Endometrial microvascular endothelial cells (primary cell): ENCODE results near the gene TNFAIP8. TPM values are rescaled to one million over a fixed set of nuclear protein-coding genes. Genes with fewer than 3 reads are reported as not detected.

ENCODE experiments used
- in situ Hi-C: cut with HindIII; loops from 2 replicates; pipeline ENCODE4 v1.10.0; 2017; ENCODE audit warnings: low sequenced_read_pairs, low pct_unique_long_range_greater_than_20kb; ENCODE audit errors: inconsistent ontology term
- total RNA-seq: library from RNA; depleted of rRNA; stranded (reverse); fragments of >200 nt; gene quantifications from one replicate; pipeline ENCODE4 v1.2.3, GENCODE V29; 2015; ENCODE audit errors: inconsistent ontology term

The TNFAIP8 gene
- total RNA-seq, 1 donor from 2014 or later = 6.9 TPM

GRCh38 chr5:119361594-119362125 is 5.8 kb downstream of the TNFAIP8 start:
- in situ Hi-C loops = no loop called here

DNA sequence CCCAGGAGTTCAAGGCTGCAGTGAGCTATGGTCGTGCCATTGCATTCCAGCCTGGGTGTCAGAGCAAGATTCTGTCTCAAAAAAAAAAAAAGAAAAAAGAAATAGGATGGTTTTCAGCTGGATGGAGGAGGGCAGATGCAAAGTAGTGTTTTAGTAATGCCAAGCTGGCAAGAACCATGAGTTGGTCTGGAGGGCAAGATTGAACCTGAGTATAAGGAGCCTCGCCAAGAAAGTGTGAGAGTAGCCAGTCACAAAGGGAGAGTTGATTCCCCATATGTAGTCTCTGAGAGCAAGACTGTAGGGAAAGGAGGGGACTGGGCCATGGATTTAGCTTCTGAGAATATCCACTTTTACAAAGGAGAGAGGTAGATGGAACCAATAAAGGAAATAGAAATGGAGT is 6.9 kb downstream of the TNFAIP8 start:
- in situ Hi-C loops = no loop called here

GRCh38 chr5:119363271-119363670 is 7.5 kb downstream of the TNFAIP8 start:
- in situ Hi-C loops = no loop called here

DNA sequence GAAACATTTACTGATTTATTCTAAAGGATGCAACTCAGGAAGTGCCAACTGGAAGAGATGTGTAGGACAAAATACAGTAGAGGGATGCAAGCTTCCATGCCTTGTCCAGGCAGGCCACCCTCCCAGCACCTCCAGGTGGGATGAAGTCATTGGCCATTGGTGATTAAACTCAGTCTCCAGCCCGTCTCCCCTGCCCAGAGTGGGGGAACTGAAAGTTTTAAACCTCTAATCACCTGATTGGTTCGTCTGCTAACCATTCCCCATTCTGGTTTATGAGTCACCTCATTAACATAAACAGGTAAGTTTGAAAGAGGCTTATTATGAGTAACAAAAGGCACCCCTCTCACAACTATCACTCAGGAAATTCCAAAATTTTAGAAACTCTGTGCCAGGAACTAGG is 8.1 kb downstream of the TNFAIP8 start:
- in situ Hi-C loops = no loop called here

DNA sequence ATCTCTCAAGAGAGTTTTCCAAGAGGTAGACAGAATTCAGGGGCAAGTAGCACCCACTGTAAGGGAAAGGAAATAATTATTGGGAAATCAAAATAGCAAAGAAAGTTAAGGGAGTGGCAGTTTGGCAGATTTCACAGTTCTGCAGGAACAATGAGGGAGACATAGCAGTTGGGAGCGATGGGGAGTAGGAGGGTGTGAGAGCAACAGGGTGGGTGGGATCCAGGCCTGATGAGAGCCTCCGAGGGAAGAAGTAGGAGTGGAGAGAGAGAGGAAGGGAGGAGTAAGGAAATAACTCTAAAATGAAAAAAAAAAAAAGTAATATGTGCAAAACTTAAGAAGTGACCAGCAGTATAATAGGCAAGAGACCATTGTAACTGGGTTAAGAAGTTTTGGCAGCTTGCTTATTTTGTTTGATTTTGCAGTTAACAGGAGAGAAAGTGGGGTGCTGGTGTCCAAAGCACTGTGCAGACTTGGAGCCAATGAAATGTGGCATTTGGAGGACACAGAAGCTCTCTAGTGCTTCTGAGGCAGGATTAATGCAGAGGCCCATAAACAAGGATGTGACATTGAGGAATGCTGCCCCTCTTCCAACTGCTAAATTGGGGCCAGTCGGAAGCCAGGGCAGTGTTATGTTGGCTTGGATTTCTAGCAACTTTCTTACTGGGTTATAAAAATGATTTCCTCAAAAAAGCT is 10.2 kb downstream of the TNFAIP8 start:
- in situ Hi-C loops = no loop called here

DNA sequence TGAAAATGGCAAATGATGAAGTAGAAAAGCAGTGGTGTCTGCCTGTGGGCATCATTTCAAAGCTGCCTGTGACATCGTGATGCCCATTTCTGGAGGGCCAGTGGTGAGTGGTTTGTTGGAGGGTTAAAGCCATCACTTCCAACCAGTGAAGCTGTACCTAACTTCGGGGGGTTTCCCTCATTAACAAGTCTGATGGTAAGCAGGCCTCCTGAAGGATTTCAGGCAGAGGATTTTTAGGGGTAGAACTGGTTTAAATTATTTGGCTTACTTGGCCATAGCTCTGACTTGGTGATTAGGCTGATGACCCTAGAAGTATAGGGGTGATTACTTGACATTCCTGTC is 10.7 kb downstream of the TNFAIP8 start:
- in situ Hi-C loops = no loop called here

DNA sequence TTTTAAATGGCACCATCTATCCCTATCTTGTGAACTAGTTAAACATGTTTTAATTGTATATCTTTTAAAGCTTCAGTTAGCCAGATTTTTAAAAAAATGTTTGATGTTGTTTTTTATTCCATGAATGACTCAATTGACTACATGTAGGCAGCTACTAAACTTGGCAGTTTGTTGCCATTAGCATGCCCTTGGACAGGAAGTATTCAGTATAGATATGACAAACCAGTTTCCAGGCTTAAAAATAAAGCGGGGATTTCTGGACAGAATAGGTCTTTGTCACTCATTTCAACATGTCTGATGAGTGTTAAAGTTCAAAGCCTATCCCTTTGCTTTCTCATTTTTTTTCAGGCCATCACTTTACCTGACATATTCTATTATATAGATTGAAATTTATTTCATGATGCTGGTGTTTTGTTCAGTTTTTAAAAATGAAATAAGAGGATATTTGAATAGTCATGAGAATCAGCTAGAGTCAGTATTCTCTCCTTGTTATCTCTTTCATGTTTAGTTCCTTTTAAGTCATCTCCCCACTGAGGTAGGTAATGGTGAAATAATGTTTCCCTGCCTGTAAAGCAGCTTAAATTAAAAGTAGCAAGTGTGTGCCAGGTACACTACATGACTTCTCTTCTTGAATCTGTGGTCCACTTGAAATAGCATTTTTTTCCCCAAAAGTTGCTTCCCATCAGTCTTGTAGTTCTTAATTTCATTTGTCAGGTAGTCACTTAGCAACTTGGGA is 11.9 kb downstream of the TNFAIP8 start:
- in situ Hi-C loops = no loop called here

DNA sequence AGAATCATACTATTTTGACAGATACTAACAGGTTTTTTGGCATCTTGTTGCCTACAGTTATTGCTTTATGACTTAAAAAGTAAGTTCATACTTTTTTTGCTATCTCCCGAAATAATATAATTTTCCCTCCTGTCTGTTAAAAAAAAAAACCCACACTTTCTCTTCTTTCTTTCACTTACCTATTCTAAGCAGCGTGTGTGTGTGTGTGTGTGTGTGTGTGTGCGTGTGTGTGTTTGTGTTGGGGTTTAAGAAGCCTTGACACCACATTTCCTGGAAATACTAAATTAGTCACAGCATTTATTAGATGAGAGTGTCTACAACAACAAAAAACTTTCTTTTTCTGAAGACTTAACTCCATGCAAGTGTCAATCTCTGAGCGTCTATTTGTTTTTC is 12.4 kb downstream of the TNFAIP8 start:
- in situ Hi-C loops = no loop called here

DNA sequence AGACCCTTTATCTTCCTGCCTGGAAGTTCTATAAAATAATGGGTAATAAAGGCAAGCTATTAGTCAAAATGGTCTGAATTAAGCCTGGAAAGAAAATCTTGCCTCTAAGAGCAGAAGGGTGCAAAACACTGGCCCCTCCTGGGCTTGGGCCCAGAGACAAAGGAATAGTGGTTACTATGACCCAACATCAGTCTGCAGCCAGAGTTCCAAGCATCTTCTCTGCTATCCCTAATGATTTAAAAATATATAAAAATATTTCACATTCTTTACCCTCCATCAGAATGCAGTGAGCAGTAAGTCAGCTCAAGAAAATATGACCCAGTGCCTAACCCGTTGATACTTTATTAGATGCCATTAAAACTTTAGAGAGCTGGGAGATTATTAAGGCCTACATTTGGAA is 14.7 kb downstream of the TNFAIP8 start:
- in situ Hi-C loops = no loop called here

GRCh38 chr5:119371146-119371545 is 15.3 kb downstream of the TNFAIP8 start:
- in situ Hi-C loops = no loop called here

- in situ Hi-C loops = no loop called here
Measured at GRCh38 chr5:119373449-119373858, 17.6 kb downstream of the TNFAIP8 start.

DNA sequence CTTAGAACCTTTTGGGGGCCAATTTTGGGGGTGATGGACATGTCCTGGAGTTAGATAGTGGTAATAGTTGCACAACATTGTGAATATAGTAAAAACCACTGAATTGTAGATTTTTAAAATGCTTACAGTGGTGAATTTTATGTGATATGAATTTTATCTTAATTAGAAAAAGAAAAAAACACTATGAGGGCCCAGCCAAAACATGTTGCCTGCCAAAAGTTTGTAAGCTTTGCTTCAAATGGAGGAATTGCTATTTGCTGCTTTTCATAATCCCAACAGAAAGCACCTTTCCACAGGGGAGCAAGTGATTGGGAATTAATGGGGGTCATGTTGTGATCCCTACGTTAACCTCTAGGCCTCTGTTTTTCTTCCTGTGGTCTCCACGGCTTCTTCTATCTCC is 19.1 kb downstream of the TNFAIP8 start:
- in situ Hi-C loops = no loop called here

- in situ Hi-C loops = no loop called here
Measured at GRCh38 chr5:119377066-119377465, 21.2 kb downstream of the TNFAIP8 start.

GRCh38 chr5:119378075-119378700 is 22.4 kb downstream of the TNFAIP8 start:
- in situ Hi-C loops = no loop called here

DNA sequence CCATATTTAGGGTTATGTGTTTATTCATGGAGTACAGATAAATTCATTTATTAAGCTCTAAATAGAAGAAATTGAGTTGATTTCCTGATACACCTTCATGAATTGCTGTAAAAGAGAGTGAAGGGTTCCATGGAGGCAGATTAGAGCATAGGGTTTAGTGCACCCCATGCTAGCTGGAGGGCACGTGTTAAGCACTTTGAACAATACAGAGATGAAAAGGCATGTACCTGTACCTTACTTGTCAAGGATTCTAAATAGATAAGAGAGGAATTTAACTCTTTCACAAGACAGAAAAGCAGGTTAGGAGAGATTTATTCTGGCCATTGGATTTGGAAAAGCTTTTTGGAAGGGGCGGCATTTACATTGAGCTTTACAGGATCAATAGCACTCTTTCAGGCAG is 23.3 kb downstream of the TNFAIP8 start:
- in situ Hi-C loops = no loop called here

DNA sequence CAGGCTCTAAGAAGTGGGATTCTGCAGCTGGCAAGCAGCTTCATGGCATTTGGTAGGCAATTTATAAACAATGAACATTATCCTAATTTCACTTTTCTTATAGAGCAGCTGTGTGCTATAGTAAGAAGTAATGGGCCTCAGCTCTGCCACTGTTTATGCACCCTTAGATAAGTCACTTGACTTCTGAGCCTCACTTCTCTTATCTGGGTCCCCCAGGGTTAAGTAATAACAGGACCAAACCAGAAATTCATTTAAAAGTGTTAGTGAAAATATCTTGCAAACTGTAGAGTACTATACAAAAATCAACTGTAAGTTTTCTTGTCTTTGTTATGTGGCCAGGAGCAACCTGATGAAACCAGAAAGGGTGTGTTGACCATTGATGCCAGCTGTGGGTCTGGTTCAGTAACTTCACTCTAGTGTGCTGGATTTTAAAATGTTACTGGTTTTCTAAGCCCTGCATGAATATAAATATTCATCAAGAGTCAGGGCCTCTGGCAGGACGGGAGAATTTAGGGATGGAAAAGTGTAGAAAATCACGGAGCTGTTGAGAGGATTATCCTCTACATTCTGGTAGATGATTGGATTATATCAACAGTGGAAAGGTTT is 24.2 kb downstream of the TNFAIP8 start:
- in situ Hi-C loops = no loop called here

DNA sequence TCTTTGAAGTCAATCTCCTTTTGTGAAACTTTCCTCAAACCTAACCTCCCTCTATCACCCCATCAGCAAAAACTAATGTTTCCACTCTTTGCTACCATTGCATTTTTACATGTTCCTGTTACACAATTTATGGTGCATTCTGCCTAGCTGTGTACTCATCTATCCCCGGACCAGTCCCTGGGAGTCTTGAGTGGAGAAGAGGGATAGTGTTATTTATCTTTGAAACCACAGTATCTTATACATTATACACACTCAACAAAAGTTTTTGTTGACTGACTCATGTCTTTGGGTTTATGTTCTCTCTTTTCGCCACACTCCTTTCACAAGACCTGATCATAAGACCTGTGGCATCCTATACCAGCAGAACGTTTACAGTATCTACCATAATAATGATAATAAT is 26.4 kb downstream of the TNFAIP8 start:
- in situ Hi-C loops = no loop called here

- in situ Hi-C loops = no loop called here
Measured at GRCh38 chr5:119383008-119383407, 27.2 kb downstream of the TNFAIP8 start.

GRCh38 chr5:119385136-119385535 is 29.3 kb downstream of the TNFAIP8 start:
- in situ Hi-C loops = no loop called here
